HG03571 (cell line): Measurements from ENCODE around the gene ZNF561.
"Not testable (repeated sequence)": the region's sequence is repeated elsewhere in the genome, so short reads cannot be mapped to it uniquely, and the experiment has no call there.

Experiments
- ATAC-seq: cut with Tn5 transposase; IDR thresholded peaks from one replicate; pipeline ENCODE4 v1.9.1; 2021; ENCODE audit not compliant: unreplicated experiment

Gene ZNF561

GRCh38 chr19:9621156-9622037 is at the start of gene ZNF561:
ZNF561 (minus strand) TSS chr19:9621232; CDS start chr19:9619456, 1,776 bp downstream.
- ATAC-seq, result peak; percentile 75

- no peak for ATAC-seq
Observed at GRCh38 chr19:9668544-9668943, 47.5 kb upstream of the ZNF561 start.

GRCh38 chr19:9667898-9668297 is 46.9 kb upstream of the ZNF561 start:
- ATAC-seq, result no peak

GRCh38 chr19:9658769-9659168 is 37.7 kb upstream of the ZNF561 start:
- no peak for ATAC-seq

- not testable (repeated sequence) for ATAC-seq
Observed at GRCh38 chr19:9653066-9653555, 32.1 kb upstream of the ZNF561 start.

- not testable (repeated sequence) for ATAC-seq
Observed at GRCh38 chr19:9651464-9651863, 30.4 kb upstream of the ZNF561 start.

- ATAC-seq, result no peak
Observed at GRCh38 chr19:9650345-9650744, 29.3 kb upstream of the ZNF561 start.

- no peak for ATAC-seq
Observed at GRCh38 chr19:9645472-9645871, 24.4 kb upstream of the ZNF561 start.

- ATAC-seq, result no peak
Observed at GRCh38 chr19:9644472-9644871, 23.4 kb upstream of the ZNF561 start.

GRCh38 chr19:9641810-9642209 is 20.8 kb upstream of the ZNF561 start:
- ATAC-seq, result no peak

- ATAC-seq, result no peak
Observed at GRCh38 chr19:9640956-9641355, 19.9 kb upstream of the ZNF561 start.

GRCh38 chr19:9636018-9636417 is 15.0 kb upstream of the ZNF561 start:
- no peak for ATAC-seq

- no peak for ATAC-seq
Observed at GRCh38 chr19:9627856-9628255, 6.8 kb upstream of the ZNF561 start.

- no peak for ATAC-seq
Observed at GRCh38 chr19:9622531-9622930, 1.5 kb upstream of the ZNF561 start.

GRCh38 chr19:9620842-9621155 is 233 bp downstream of the ZNF561 start:
- ATAC-seq, result no peak

GRCh38 chr19:9615844-9616243 is 5.2 kb downstream of the ZNF561 start:
- ATAC-seq, result no peak

GRCh38 chr19:9610484-9611113 is 10.4 kb downstream of the ZNF561 start:
- no peak for ATAC-seq

GRCh38 chr19:9608912-9609311 is 12.1 kb downstream of the ZNF561 start:
- ATAC-seq, result no peak

- ATAC-seq, result no peak
Observed at GRCh38 chr19:9597027-9597426, 24.0 kb downstream of the ZNF561 start.

- ATAC-seq, result no peak
Observed at GRCh38 chr19:9586764-9587163, 34.3 kb downstream of the ZNF561 start.

GRCh38 chr19:9584073-9584833 is 36.8 kb downstream of the ZNF561 start, which contains the start of gene ZNF121:
ZNF121 (minus strand) TSS chr19:9584504; CDS start chr19:9568097, 16,407 bp downstream.
- ATAC-seq, result peak; percentile 82
